Stimulated activated CD4-positive, alpha-beta T cell treated with anti-CD3 and anti-CD28 coated beads, Interleukin-15, amount 100 ng/mL, for 24 hours (primary cell): Measurements from ENCODE around the gene CYTH4.

Experiments
- DNase-seq: peaks from one replicate; pipeline ENCODE4 v3.0.0-alpha.2; 2020

CYTH4 gene

DNA sequence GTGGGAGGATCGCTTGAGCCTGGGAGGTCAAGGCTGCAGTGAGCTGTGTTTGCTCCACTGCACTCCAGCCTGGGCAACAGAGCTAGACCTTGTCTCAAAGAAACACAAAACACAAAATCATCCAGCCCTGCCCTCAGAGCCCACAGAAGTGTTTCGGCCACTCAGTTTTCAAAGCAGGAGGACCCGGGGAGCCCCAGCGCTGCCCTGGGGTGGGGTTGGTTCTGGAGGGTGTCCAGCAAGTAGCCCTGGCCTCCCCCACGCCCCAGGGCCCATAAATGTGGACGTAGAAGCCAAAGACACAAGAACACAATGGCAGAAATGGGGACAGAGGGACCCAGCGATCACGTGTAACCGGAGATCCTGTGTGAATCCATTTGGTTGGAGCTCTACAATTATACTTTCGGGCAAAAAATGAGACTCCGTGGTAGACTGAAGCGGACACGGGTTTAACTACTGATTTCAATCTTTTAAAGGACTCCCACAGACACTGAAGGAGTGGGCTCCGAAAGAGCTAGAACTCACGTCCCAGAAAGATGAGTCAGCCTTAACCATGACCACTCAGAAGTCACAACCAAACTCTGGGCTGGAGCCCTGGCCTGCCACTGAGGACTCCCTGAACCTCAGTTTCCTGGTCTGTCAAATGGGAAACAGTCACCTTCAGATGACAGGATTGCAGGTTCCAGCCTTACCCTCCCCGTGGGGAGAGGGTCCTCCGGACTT is 9.0 kb upstream of the CYTH4 start:
- DNase-seq: peak; percentile 33

GRCh38 chr22:37273846-37274225 is 8.5 kb upstream of the CYTH4 start:
- no peak for DNase-seq

DNA sequence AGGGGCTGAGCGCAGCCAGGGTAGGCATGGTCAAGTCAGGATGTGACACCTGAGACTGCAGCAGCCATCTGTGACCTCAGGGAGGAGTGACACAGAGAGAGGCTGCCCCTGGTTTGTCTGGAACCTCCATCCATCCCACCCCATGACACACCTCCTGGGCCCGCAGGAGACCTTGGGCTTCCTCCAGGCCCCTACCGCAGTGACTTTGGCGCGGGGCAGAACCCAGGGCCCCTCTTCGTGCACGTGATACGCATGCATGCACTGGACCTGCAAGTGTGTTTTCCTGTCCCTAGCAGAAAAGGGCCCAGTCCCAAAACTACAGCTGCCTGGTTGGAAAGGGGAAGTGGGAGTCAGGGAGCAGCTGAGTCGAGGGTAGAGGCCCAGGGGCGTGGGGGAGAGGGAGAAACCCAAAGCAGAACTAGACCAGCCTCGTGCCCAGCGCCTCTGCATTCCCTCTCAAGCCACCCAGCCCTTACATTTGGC is 7.9 kb upstream of the CYTH4 start:
- no peak for DNase-seq

- no peak for DNase-seq
These were observed 7.2 kb upstream of the CYTH4 start for GRCh38 chr22:37275134-37275533.

DNA sequence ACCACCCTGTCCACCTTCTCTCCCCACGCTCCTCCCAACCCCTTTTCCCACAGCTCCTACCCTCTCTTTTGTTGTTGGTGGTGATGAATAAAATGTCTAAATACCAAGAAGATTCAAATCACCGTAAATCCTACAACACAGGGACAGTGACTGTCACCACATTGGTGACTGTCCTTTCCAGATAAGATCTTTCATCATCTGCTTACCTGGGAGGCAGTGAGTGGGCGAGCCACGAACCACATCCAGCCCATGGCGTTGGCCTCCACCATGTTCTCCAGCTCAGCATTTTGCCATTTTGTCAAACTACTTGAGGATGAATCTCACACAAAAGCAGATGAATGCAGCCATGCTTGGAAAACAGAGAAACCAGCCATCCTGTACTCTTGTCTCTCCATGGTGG is 6.7 kb upstream of the CYTH4 start:
- peak; percentile 50 for DNase-seq

DNA sequence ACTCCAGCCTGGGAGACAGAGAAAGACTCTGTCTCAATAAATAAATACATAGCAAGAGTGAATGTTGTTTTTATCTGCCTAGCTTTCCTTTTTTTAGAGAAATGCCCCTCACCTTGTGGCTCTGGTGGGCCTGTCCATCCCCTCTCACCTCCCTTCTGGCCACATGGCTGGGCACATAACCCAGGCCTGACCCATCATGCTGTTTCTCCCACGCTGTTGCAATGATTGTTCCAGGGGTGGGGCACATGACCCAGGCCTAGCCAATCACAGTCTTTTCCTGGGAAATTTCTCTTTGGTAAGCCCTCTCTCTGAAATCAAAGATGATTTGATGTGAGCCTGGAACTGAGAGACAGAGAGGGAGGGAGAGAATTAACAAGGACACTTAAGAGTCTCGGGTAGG is 5.5 kb upstream of the CYTH4 start:
- DNase-seq: no peak

- DNase-seq: no peak
These were observed 4.9 kb upstream of the CYTH4 start for GRCh38 chr22:37277384-37277783.

GRCh38 chr22:37278261-37278660 is 4.0 kb upstream of the CYTH4 start:
- no peak for DNase-seq

- DNase-seq: no peak
These were observed 2.8 kb upstream of the CYTH4 start for GRCh38 chr22:37279331-37280181.

- no peak for DNase-seq
These were observed 1.6 kb upstream of the CYTH4 start for GRCh38 chr22:37280718-37281117.

- no peak for DNase-seq
These were observed 1.1 kb upstream of the CYTH4 start for GRCh38 chr22:37281195-37281594.

GRCh38 chr22:37281646-37282384 is 493 bp upstream of the CYTH4 start:
- DNase-seq: peak; percentile 42

DNA sequence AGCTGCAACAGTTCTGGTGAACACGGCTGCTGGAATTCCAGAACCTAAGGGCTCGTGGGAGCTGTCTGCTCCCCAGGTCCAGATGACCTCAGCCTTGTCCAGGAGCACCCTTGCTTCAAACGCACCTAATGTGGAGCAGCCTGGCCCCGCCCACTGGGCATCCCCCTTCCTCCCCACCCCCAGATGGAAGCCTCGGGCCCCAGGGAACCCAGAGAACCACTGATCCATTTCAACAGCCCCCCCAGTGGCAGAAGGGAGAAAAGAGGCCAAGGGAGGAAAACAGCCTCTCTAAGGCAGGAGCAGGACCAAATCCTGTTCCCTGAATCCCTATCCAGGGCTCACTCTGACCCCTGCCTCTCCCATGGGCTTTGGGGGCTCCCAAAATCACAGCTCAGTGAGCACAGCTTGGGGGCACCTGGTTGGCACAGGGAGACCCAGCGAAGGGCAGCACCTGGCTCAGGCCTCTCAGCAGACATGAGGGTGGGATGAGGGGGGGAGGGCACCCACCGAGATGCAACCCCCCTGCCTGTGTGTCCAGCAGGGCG is 1.2 kb downstream of the CYTH4 start:
- peak; percentile 58 for DNase-seq

DNA sequence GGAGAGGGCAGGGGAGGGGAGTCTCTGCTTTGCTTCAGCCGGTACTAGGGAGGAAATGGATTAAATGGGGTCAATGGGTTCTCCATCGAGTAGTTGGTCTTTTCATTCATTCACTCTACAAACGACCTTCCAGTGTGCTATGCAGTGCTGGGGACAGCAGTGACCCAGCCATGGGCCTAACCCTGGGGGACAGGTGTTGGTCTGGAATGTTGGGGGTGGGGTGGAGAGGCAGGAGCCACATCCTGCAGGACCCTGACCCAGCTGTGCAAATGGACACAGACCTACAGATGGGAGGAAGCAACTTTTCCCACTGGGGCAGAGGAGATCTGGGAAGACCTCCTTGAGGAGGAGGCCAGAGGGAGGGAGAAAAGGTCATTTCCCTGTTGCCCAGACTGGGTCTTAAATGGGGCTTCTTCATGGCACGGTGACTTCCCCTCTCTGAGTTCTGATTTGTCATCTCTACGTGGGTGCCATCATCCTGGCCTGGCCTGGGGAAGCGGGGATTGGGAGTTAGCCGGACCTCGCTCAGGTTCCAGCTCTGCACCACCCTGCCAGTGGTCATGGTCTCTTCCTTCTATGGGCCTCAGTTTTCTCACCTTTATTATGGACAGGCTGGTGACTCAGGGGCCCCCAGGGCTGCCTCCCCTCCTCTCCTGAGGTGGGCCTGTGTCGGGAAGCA is 2.0 kb downstream of the CYTH4 start:
- no peak for DNase-seq

DNA sequence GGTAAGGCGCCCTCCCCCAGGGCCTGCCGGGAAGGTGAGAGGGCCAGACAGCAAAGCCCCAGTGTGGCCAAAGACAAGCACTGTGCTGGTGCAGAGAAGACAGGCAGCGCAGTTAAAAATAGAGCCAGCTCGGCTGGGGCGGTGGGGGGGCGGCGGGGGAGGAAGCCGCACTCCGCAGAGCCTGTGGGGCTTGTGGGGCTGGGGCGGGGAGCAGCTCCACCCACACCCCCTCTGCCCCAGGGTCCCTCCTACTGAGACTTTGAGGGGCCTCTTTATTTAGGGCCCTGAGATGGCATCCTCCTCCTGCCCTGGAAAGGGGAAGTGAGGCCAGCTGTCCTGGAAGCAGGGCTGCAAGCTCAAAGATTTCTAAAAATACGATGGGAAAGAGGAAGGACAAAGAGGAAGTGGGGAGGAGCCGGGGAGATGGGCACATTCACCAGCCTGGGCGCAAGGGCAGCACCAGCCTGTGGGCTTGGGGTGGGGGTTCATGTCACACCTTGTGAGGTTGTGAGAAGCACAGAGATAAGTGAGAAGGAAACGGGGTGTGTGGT is 2.6 kb downstream of the CYTH4 start:
- peak; percentile 41 for DNase-seq

DNA sequence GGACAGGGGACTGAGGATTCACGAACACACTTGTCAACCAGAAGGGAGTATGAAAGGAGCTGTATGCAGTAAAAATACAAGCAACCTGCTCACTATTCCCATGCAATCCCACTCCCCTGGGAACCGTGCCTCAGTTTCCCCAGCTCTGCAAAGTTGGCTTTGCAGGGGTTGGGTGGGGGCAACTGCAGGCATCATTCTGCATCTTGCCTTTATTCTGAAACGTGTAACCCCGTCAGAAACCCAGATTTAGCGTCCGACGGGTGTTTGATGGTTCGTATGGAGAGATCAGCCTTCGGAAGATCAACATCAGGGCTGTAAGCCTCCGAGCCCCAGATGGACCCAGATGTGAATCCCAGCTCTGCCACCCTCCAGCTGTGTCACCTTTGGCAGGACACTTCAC is 3.6 kb downstream of the CYTH4 start:
- DNase-seq: no peak

DNA sequence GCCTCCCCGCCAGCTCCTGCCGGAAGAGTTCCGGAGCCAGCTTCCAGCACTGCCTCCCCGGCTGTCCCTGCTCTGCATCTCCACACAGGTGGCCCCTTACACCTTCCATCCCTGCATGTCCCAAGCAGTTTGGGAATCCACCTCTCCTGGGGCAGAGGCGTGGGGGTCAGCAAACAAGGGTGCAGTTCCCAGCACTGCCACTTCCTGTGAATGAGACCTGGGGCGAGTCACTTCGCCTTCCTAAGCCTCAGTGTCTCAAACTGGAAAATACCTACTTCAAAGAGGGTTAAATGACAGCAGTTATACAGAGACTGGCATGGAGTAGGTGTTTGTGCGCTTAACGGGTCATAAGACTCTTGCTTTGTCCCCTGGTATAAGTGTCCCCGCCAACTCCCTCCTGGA is 5.2 kb downstream of the CYTH4 start:
- DNase-seq: no peak

- DNase-seq: no peak
These were observed 6.2 kb downstream of the CYTH4 start for GRCh38 chr22:37288521-37288920.

GRCh38 chr22:37289156-37289735 is 6.9 kb downstream of the CYTH4 start:
- DNase-seq: no peak

- no peak for DNase-seq
These were observed 8.4 kb downstream of the CYTH4 start for GRCh38 chr22:37290737-37291136.

DNA sequence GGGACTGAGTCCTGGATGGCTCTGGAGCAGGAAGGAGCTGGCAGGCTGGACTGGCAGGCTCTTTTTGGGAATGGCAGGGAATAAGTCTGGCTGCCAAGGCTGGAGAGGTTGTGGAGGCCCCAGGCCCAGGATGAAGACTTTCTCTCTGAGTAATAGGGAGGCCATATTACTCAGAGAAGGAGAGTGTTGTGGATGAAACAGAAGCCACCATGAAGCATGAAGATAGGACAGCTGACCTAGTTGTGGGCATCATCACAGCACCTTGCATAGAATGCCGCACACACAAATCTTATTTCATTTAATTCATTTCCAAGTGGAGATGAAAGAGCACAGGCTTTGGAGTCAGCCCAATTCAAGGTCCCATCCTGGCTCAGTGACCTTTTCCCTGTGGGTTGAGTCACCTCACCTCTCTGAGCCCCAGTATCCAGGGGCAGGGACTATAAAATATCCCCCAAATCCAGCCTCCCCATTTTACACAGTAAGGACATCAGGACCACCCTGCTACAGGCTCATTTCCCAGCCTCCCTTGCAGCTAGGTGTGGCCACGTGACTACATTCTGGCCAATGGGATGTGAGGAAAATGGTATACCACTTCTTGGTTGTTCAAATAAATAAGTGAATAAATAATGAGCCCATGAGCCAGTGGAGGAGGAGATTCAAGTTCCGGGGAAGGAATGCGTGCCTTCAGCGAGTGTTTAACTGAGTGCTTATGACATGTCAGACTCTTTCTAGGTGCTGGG is 9.4 kb downstream of the CYTH4 start:
- DNase-seq: no peak
